Skeletal muscle satellite cell (primary cell): ENCODE measurements around the gene NCOA5. TPM values are rescaled to one million over a fixed set of nuclear protein-coding genes. Genes with fewer than 3 reads are reported as not detected.

Source experiments
- H3K27me3 ChIP-seq: 2 replicates; pipeline ENCODE4 v1.7.0; 2013; ENCODE audit warnings: low read length; ENCODE audit not compliant: control insufficient read depth, insufficient read depth
- H3K36me3 ChIP-seq: 2 replicates; pipeline ENCODE4 v1.7.0; 2013; ENCODE audit warnings: mild to moderate bottlenecking, control low read depth, low read length; ENCODE audit not compliant: insufficient read depth
- H3K4me1 ChIP-seq: 2 replicates; pipeline ENCODE4 v1.7.0; 2013; ENCODE audit warnings: low read length; ENCODE audit not compliant: control insufficient read depth, insufficient read depth
- H3K4me2 ChIP-seq: 2 replicates; pipeline ENCODE4 v1.7.0; 2013; ENCODE audit warnings: mild to moderate bottlenecking, low read length
- H3K4me3 ChIP-seq: 2 replicates; pipeline ENCODE4 v1.7.0; 2013; ENCODE audit warnings: low read length
- H3K9ac ChIP-seq: 2 replicates; pipeline ENCODE4 v1.7.0; 2013; ENCODE audit warnings: mild to moderate bottlenecking, low read depth, low read length, moderate library complexity
- H3K9me3 ChIP-seq: replicated peaks from 2 replicates; pipeline ENCODE4 v1.7.0; 2013; ENCODE audit warnings: mild to moderate bottlenecking, control low read depth, low read length
- total RNA-seq: library from RNA; depleted of rRNA; stranded (reverse); fragments of >200 nt; gene quantifications from 2 replicates; pipeline ENCODE4 v1.2.3, GENCODE V29; 2012; rRNA removed

The NCOA5 gene
- total RNA-seq = 12.2 and 16.8 TPM in 2 replicates

- Histone ChIP-seq H3K4me2 (peak within 1 kb of the TSS; percentile 82), H3K9ac (peak within 1 kb of the TSS; percentile 97), H3K27me3 (no peaks in the 10 kb centered on the region), H3K4me3 (peak within 1 kb of the TSS; percentile 93), H3K4me1 (peaks cover 29% of the 10 kb centered on the region), H3K36me3 (no peaks in the 10 kb centered on the region), H3K9me3 (no peaks in the 10 kb centered on the region)
Observed at GRCh38 chr20:46089417-46090388, at the start of gene NCOA5. TSS of gene NCOA5 (minus strand) at chr20:46089962. CDS start at chr20:46079424, 10,538 bp downstream.

DNA sequence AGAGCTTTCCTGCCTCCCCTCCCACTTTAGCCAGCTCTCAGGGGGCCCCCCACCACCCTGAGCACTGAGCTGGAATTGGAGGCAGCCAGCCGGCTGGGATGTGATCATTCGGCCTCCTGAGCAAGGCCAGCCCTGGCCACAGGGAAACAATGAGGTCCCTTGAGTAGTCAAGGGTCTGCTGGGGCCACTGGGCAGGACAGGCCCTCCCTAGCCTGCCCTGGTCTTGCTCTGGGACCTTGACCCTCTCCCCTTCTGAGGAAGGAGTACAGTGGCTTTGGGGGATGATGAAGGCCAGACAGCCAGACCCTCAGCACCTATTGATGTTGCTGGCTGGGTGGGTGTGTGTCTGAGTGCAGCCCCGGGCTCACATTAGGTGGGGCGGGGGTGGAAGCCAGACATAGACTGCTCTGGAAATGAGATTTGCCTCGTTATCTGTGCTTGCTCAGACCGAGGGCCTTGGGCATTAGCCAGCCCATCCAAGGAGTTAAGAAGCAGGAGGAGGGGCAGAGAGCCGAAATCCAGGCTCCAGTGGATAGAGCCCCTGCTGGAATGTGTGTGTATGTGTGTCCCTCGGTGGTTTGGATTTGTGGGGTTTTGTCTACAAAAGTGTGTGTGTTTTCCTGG, 49.6 kb upstream of the NCOA5 start:
- no peak overlapping the region for H3K9ac ChIP-seq
- H3K4me3 ChIP-seq = no peak overlapping the region
- no peak overlapping the region for H3K4me2 ChIP-seq
- no peaks in the 10 kb centered on the region for H3K9me3 ChIP-seq
- H3K27me3 ChIP-seq = peaks cover 76% of the 10 kb centered on the region
- no peaks in the 10 kb centered on the region for H3K36me3 ChIP-seq
- no peaks in the 10 kb centered on the region for H3K4me1 ChIP-seq

DNA sequence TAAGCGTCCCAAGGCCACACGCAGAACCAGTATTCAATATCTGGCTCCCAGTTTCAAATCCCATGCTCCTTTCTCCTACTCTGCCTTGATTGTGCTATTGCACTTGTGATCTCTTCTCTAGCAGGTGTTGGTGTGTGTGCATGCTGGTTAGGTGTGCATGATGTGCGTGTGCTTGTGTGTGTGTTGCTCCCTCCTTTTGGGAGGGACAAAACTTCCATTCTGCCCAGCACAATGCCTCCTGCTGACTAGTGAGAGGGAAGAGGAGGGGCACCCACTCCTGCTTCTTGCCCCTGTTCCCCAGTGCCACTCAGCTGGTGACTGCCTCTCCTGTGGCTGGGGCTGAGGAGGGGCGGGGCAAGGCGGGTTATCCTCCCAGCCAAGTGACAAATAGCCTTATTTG, 48.1 kb upstream of the NCOA5 start:
- Histone ChIP-seq H3K4me1 (no peaks in the 10 kb centered on the region), H3K4me2 (no peak overlapping the region), H3K36me3 (no peaks in the 10 kb centered on the region), H3K9ac (no peak overlapping the region), H3K27me3 (peaks cover 68% of the 10 kb centered on the region), H3K4me3 (no peak overlapping the region), H3K9me3 (no peaks in the 10 kb centered on the region)

DNA sequence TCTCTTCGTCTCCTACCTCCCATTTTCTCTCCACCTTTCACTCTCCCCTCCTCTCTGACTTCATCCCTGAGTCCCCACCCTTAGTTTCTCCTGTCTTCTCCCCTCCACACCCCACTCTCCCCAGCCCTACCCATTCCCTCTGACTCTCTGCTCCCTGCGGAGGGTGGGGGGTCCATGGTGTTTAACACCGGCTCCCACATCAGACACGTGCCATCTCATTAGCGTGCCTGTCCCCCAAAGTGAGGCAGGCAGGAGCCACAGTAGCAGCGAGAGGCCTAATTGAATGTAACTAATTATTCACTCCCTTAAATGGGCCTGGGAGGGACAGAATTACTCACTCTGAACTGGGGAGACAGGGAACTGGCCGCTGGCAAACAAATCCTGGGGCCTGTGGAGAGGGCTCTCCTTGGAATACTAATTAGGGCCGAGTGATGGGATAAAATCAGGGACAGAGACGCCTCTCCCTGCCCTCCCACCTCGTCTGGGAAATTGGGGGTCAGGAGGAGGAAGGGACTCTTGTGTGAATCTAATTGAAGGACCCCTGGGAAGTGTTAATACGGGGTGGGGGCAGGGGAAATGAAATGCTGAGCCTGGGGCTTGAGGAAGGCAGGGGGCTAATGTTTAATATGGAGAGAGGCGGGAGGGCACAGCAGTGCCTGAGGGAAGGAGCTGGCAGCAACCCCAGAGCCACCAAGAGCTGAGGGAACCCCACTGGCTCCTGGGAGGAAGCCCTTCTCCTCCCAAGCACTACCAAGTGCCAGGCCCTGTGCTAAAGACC, 46.3 kb upstream of the NCOA5 start:
- H3K27me3 ChIP-seq = peaks cover 58% of the 10 kb centered on the region
- H3K36me3 ChIP-seq = no peaks in the 10 kb centered on the region
- no peaks in the 10 kb centered on the region for H3K9me3 ChIP-seq
- no peak overlapping the region for H3K4me3 ChIP-seq
- no peaks in the 10 kb centered on the region for H3K4me1 ChIP-seq
- H3K4me2 ChIP-seq = no peak overlapping the region
- no peak overlapping the region for H3K9ac ChIP-seq

- no peaks in the 10 kb centered on the region for H3K4me1 ChIP-seq
- no peak overlapping the region for H3K4me3 ChIP-seq
- peaks cover 56% of the 10 kb centered on the region for H3K27me3 ChIP-seq
- H3K9ac ChIP-seq = no peak overlapping the region
- H3K4me2 ChIP-seq = no peak overlapping the region
- no peaks in the 10 kb centered on the region for H3K36me3 ChIP-seq
- no peaks in the 10 kb centered on the region for H3K9me3 ChIP-seq
Observed at GRCh38 chr20:46134716-46135115, 45.0 kb upstream of the NCOA5 start.

DNA sequence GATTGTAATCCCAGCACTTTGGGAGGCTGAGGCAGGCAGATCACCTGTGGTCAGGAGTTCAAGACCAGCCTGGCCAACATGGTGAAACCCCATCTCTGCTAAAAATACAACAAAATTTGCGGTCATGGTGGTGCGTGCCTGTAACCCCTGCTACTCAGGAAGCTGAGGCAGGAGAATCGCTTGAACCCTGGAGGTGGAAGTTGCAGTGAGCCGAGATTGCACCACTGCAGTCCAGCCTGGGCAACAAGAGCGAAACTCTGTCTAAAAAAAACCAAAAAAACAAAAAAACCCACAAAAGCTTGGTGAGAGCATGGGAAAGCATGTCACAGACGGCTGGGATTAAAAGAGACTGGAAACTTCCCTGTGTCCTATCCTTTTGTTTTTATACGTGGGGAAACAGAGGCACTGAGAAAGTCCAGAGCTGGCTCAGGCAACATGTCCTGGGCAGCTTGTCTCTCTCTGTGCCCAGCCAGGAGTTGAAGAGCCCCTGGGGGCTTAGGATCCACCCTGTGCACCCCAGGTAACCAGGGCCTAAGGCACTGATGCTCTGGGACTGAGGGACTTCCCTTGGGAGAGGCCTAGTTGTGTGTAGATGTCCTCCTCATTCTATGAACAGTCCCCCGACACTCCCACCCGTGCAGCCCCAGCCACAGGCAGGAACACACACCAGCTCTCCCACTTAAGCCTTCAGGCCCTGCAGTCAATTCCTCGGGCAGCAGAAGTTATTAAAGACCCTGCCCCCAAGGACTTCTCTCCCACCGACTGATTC, 44.3 kb upstream of the NCOA5 start:
- Histone ChIP-seq H3K27me3 (peaks cover 54% of the 10 kb centered on the region), H3K4me3 (no peak overlapping the region), H3K36me3 (no peaks in the 10 kb centered on the region), H3K4me1 (no peaks in the 10 kb centered on the region), H3K4me2 (no peak overlapping the region), H3K9me3 (no peaks in the 10 kb centered on the region), H3K9ac (no peak overlapping the region)

- no peaks in the 10 kb centered on the region for H3K9me3 ChIP-seq
- no peaks in the 10 kb centered on the region for H3K36me3 ChIP-seq
- H3K4me1 ChIP-seq = no peaks in the 10 kb centered on the region
- H3K4me3 ChIP-seq = no peak overlapping the region
- no peak overlapping the region for H3K4me2 ChIP-seq
- peaks cover 50% of the 10 kb centered on the region for H3K27me3 ChIP-seq
- no peak overlapping the region for H3K9ac ChIP-seq
Observed at GRCh38 chr20:46132705-46133120, 43.0 kb upstream of the NCOA5 start.

GRCh38 chr20:46131396-46131795, 41.6 kb upstream of the NCOA5 start:
- Histone ChIP-seq H3K4me2 (no peak overlapping the region), H3K27me3 (peaks cover 52% of the 10 kb centered on the region), H3K4me1 (no peaks in the 10 kb centered on the region), H3K9me3 (no peaks in the 10 kb centered on the region), H3K9ac (no peak overlapping the region), H3K36me3 (no peaks in the 10 kb centered on the region), H3K4me3 (no peak overlapping the region)

- no peak overlapping the region for H3K9ac ChIP-seq
- no peaks in the 10 kb centered on the region for H3K9me3 ChIP-seq
- H3K27me3 ChIP-seq = peaks cover 56% of the 10 kb centered on the region
- H3K4me1 ChIP-seq = no peaks in the 10 kb centered on the region
- H3K4me3 ChIP-seq = no peak overlapping the region
- H3K36me3 ChIP-seq = no peaks in the 10 kb centered on the region
- no peak overlapping the region for H3K4me2 ChIP-seq
Observed at GRCh38 chr20:46130534-46130933, 40.8 kb upstream of the NCOA5 start.

- H3K36me3 ChIP-seq = no peaks in the 10 kb centered on the region
- H3K27me3 ChIP-seq = peaks cover 55% of the 10 kb centered on the region
- no peaks in the 10 kb centered on the region for H3K4me1 ChIP-seq
- no peak overlapping the region for H3K4me3 ChIP-seq
- no peaks in the 10 kb centered on the region for H3K9me3 ChIP-seq
- no peak overlapping the region for H3K4me2 ChIP-seq
- H3K9ac ChIP-seq = no peak overlapping the region
Observed at GRCh38 chr20:46129955-46130481, 40.3 kb upstream of the NCOA5 start.
